Tibial artery (tissue), 4 donors: ENCODE measurements around the gene ZNF77.
"Not testable (repeated sequence)": the region's sequence is repeated elsewhere in the genome, so short reads cannot be mapped to it uniquely, and the experiment has no call there.

Experiments used
- DNase-seq, 2 donors: peaks; one replicate each; pipeline ENCODE4 v3.0.0-alpha.2; 2019
- H3K27ac ChIP-seq, 2 donors: fragments of 200-600 bp; sonication (generic) in 1 of 2; 1 replicate in 1 of 2; 2 replicates in 1 of 2; pipeline ENCODE4 v1.5.1; 2018 to 2019; ENCODE audit warnings: mild to moderate bottlenecking in 1 of 2
- H3K27me3 ChIP-seq, 2 donors: fragments of 200-600 bp; sonication (generic) in 1 of 2; one replicate each; pipeline versions ENCODE4 v1.5.1 to v1.6.0; 2016 to 2019
- H3K36me3 ChIP-seq, 3 donors: fragments of 200-600 bp; sonication (generic) in 2 of 3; one replicate each; pipeline ENCODE4 v1.5.1; 2016 to 2019; ENCODE audit warnings: mild to moderate bottlenecking in 2 of 3
- H3K4me1 ChIP-seq, 4 donors: fragments of 200-600 bp; sonication (generic) in 2 of 4; 1 replicate in 3 of 4; 2 replicates in 1 of 4; pipeline ENCODE4 v1.5.1; 2016 to 2019
- H3K4me3 ChIP-seq, 2 donors: fragments of 200-600 bp; sonication (generic) in 1 of 2; 1 replicate in 1 of 2; 2 replicates in 1 of 2; pipeline ENCODE4 v1.5.1; 2018 to 2019; ENCODE audit warnings: mild to moderate bottlenecking in 2 of 2
- H3K9me3 ChIP-seq, 3 donors: fragments of 200-600 bp; sonication (generic) in 1 of 3; one replicate each; pipeline ENCODE4 v1.5.1; 2016 to 2019
- intact Hi-C: fragments of 100-400 bp; cut with DNase I; formaldehyde crosslinking; loops from one replicate; pipeline ENCODE4 v1.15.0; 2023; ENCODE audit warnings: low total_unique reads
- TF ChIP-seq, protein P1 (sequence below), 2 experiments: fragments of 200-600 bp in 1 of 2; fragments of 450-650 bp in 1 of 2; IDR thresholded peaks; one replicate each; pipeline ENCODE4 v1.5.1; 2017 to 2019; ENCODE audit warnings: antibody characterized with exemption in 2 of 2, mild to moderate bottlenecking in 1 of 2, moderate library complexity in 1 of 2

The ZNF77 gene

DNA sequence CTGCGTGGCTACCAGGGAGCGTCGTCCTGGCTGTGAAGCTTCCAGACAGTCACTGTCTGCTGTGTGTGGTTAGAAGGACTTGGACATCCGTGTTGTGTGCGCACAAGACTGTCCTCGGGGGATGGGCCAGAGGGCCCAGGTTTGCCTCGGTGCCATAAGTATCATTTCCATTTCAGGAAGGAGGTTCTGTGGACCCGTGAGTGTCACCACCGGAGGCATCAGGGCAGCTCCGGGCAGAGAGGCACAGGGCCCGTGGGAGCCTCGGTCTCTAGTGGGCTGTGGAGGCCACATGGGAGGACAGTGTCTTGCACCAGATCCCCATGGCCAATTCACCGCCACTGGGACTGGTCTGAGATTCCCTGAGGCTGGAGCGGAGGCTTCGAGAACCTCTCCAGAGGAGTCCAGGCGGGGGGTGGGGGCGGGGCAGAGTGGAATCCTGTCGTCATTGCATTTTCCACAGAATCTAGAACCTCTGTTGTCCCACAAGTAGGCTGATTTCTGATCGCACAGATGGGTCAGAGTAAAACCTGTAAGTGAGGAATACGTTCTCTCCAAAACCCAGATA, 38.1 kb downstream of the ZNF77 start:
- no peak for DNase-seq
- no peaks in the 10 kb centered on the region for H3K27me3 ChIP-seq
- no peak overlapping the region for H3K4me3 ChIP-seq
- intact Hi-C loops = loop anchor here (5.0 kb wide), 1 partner anchor 36 kb away; the partner anchor contains the start of gene ZNF77
- H3K4me1 ChIP-seq = peaks cover 0 to 11% (median 1%) of the 10 kb centered on the region in 4 donors
- TF ChIP-seq, protein P1, sequence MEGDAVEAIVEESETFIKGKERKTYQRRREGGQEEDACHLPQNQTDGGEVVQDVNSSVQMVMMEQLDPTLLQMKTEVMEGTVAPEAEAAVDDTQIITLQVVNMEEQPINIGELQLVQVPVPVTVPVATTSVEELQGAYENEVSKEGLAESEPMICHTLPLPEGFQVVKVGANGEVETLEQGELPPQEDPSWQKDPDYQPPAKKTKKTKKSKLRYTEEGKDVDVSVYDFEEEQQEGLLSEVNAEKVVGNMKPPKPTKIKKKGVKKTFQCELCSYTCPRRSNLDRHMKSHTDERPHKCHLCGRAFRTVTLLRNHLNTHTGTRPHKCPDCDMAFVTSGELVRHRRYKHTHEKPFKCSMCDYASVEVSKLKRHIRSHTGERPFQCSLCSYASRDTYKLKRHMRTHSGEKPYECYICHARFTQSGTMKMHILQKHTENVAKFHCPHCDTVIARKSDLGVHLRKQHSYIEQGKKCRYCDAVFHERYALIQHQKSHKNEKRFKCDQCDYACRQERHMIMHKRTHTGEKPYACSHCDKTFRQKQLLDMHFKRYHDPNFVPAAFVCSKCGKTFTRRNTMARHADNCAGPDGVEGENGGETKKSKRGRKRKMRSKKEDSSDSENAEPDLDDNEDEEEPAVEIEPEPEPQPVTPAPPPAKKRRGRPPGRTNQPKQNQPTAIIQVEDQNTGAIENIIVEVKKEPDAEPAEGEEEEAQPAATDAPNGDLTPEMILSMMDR (IDR thresholded peaks at IDR 0.05) = no peak
- no peak overlapping the region for H3K27ac ChIP-seq
- no peaks in the 10 kb centered on the region for H3K9me3 ChIP-seq
- H3K36me3 ChIP-seq = no peaks in the 10 kb centered on the region

DNA sequence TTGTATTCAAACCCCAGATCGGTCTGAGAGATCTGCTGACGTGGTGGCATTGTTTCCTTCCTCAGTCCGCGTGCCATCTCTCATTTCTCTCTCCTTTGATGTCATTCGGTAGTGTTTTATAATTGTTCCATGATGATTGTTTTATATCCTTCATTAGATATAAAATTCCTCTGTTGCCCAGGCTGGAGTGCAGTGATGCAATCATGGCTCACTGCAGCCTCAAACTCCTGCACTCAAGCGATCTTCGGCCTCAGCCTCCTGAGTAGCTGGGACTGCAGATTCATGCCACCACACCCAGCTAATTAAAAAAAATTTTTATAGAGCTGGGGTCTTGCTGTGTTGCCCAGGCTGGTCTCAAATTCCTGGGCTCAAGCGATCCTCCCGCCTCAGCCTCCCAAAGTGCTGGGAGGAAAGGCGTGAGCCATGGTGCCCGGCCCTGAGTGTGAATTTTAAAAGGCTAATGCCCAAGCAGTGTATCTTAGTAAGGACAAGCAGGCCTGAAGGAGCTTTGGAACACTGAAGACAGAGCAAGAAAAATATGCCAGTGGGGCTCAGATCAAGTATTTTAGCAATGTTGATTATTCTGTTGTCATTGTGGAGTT, 38.8 kb downstream of the ZNF77 start:
- intact Hi-C loops = loop anchor here (5.0 kb wide), 1 partner anchor 36 kb away; the partner anchor contains the start of gene ZNF77
- DNase-seq = no peak
- no peaks in the 10 kb centered on the region for H3K9me3 ChIP-seq
- H3K27ac ChIP-seq = no peak overlapping the region
- no peak overlapping the region for H3K4me3 ChIP-seq
- H3K36me3 ChIP-seq = no peaks in the 10 kb centered on the region
- TF ChIP-seq, protein P1 (IDR thresholded peaks at IDR 0.05) = no peak
- H3K27me3 ChIP-seq = no peaks in the 10 kb centered on the region
- peaks cover 0 to 17% (median 8%) of the 10 kb centered on the region in 4 donors for H3K4me1 ChIP-seq

DNA sequence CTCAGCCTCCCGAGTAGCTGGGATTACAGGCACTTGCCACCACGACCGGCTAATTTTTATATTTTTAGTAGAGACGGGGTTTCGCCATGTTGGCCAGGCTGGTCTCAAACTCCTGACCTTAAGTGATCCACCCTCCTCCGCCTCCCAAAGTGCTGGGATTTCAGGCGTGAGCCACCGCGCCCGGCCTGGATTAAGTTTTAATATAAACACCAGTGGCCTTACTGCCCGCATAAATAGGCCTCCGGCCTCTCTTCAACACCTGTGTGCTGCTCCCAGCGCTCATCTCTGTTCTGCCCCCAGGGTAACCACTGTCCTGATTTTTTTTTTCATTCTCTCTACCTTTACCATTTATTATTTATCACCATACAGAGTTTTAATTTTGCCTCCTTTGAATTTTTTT, 41.4 kb downstream of the ZNF77 start:
- DNase-seq, H3K27ac ChIP-seq, intact Hi-C loops, H3K9me3 ChIP-seq, H3K36me3 ChIP-seq, H3K27me3 ChIP-seq, H3K4me3 ChIP-seq: not testable (repeated sequence)
- peaks cover 0 to 17% (median 8%) of the 10 kb centered on the region in 4 donors for H3K4me1 ChIP-seq

DNA sequence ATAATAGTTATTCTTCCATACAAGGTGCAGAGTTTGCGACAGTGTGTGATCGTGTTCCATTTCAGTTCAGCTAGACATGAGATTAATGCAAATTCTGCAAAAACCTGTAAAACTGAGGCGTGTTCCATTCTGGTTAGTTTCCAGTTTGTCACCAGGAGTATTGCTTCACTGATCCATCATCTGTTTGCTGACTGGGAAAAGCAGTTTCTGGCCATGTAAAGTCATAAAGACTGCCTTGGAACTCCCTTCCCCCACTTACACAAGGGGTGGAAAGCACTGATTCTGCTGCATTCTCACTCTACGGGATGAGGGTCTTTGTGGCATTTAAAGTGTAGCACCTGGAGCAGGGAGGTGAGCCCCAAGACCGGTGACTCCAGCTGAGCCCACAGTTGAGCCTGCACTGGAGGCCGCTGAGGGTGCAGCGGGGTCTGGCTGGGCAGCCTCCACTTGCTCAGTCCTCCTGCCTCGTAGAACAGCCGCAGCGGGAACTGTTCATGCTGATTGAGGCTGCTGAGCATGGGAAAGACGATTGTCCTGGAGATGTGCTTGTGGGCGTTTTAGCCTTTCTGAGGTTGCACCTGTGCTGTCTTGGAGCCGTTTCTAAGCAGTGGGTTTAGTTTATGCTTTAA, 42.1 kb downstream of the ZNF77 start:
- Histone ChIP-seq H3K27ac (no peak overlapping the region), H3K4me1 (peaks cover 0 to 17% (median 8%) of the 10 kb centered on the region in 4 donors), H3K36me3 (no peaks in the 10 kb centered on the region), H3K4me3 (no peak overlapping the region), H3K27me3 (no peaks in the 10 kb centered on the region), H3K9me3 (no peaks in the 10 kb centered on the region)
- TF ChIP-seq, protein P1 (IDR thresholded peaks at IDR 0.05) = no peak
- DNase-seq = no peak
- intact Hi-C loops = no loop called here

DNA sequence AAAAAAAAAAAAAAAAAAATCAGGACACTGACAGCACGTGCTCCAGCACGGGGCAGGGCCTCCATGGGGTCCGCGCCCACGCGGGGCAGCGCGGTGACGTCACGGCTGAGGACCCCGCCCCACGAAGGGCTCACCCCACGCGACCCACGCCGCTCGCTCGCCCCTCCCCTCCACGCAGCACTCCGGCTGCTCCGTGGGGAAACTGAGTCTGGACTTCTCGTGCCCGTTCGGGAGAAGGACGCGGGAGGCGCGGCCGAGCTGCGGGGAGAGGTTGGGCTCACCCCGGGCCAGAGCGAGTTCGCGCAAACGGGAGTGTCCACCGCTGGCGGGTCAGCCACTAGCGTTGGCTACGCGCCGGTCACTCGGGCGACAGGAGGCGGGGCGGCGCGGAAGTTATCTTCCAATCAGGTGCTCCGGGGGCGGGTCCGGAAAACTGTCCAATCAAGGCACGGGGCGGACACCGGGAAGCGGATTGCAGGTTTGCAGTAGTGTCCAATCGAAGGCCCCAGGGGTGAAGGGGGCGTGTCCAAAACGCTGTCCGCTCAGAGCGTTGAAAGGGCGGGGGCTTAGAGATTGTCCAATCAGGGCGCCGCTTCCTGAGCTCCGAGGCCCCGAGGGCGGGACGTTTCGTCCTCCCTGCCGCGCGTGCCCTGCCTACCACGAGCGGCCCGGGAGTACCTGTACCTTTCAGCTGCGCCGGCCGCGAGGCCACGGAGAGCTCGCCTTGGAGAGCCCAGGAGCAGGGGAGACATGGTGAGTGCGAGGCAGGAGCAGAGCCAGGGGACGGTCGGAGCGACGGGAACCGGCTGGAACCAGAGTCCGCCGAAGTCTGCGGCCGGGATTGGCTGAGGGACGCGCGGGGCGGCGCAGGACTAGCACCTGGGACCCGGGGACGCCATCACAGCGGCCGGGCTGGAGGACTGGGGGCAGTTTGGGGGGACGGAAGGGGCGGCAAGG, 44.2 kb downstream of the ZNF77 start, which contains the start of gene ZNF57:
Gene ZNF57 (plus strand): TSS at position 633 of the 957 bp plus-strand sequence. CDS start 118 bp downstream, at position 751.
- peak; percentile 100 for DNase-seq
- Histone ChIP-seq H3K36me3 (no peaks in the 10 kb centered on the region), H3K4me3 (peak within 1 kb of the TSS; percentile 77), H3K27me3 (no peaks in the 10 kb centered on the region), H3K4me1 (peaks cover 0 to 17% (median 8%) of the 10 kb centered on the region in 4 donors), H3K9me3 (peaks cover 0 to 7% (median 0%) of the 10 kb centered on the region in 3 donors), H3K27ac (peak within 1 kb of the TSS; percentile 66 to 73)
- intact Hi-C loops = no loop called here
- TF ChIP-seq, protein P1 (IDR thresholded peaks at IDR 0.05) = peak in 1 of 2 experiments; percentile 14
